H9 (cell line): Measurements from ENCODE around the gene RSAD1. TPM values are rescaled to one million over a fixed set of nuclear protein-coding genes. Genes with fewer than 3 reads are reported as not detected.

Experiments
- DNase-seq: peaks from one replicate; pipeline ENCODE4 v3.0.0-alpha.2; 2017
- H2AFZ ChIP-seq: one replicate; pipeline ENCODE4 v1.6.1; 2013; ENCODE audit warnings: mild to moderate bottlenecking, low read length, control low read depth, moderate library complexity
- H2AK5ac ChIP-seq: 2 replicates; pipeline ENCODE4 v1.6.1; 2013; ENCODE audit warnings: low read length, control low read depth, mixed read lengths; ENCODE audit not compliant: insufficient read length
- H2BK120ac ChIP-seq: one replicate; pipeline ENCODE4 v1.6.1; 2013; ENCODE audit warnings: low read depth, mild to moderate bottlenecking, low read length, control low read depth, inconsistent platforms; ENCODE audit not compliant: poor library complexity, severe bottlenecking
- H2BK12ac ChIP-seq: 2 replicates; pipeline ENCODE4 v1.6.1; 2013; ENCODE audit warnings: low read length, control low read depth, mixed read lengths, low read depth; ENCODE audit not compliant: insufficient read length
- H2BK15ac ChIP-seq: 2 replicates; pipeline ENCODE4 v1.6.1; 2013; ENCODE audit warnings: low read depth, low read length, control low read depth
- H2BK20ac ChIP-seq: one replicate; pipeline ENCODE4 v1.6.1; 2013; ENCODE audit warnings: low read depth, mild to moderate bottlenecking, low read length, control low read depth, inconsistent platforms; ENCODE audit not compliant: poor library complexity, severe bottlenecking
- H2BK5ac ChIP-seq: 2 replicates; pipeline ENCODE4 v1.6.1; 2013; ENCODE audit warnings: low read length, control low read depth, mixed read lengths; ENCODE audit not compliant: insufficient read length
- H3K14ac ChIP-seq: 2 replicates; pipeline ENCODE4 v1.6.1; 2013; ENCODE audit warnings: low read length, control low read depth; ENCODE audit not compliant: insufficient read depth
- H3K18ac ChIP-seq: 2 replicates; pipeline ENCODE4 v1.6.1; 2013; ENCODE audit warnings: low read depth, mild to moderate bottlenecking, mixed read lengths, low read length, control low read depth; ENCODE audit not compliant: insufficient read length
- H3K23ac ChIP-seq: 2 replicates; pipeline ENCODE4 v1.6.1; 2013; ENCODE audit warnings: low read length, control low read depth, mixed read lengths, low read depth; ENCODE audit not compliant: insufficient read length
- H3K23me2 ChIP-seq: 2 replicates; pipeline ENCODE4 v1.6.1; 2013; ENCODE audit warnings: low read depth, mild to moderate bottlenecking, mixed read lengths, low read length, control low read depth; ENCODE audit not compliant: insufficient read length, poor library complexity, severe bottlenecking
- H3K27ac ChIP-seq: 2 replicates; pipeline ENCODE4 v1.5.1; 2013; ENCODE audit warnings: low read length, control low read depth, mixed read lengths, low read depth; ENCODE audit not compliant: insufficient read length
- H3K27me3 ChIP-seq: 2 replicates; pipeline ENCODE4 v1.6.1; 2013; ENCODE audit warnings: low read length, control low read depth, inconsistent platforms; ENCODE audit not compliant: insufficient read depth
- H3K4ac ChIP-seq: 2 replicates; pipeline ENCODE4 v1.6.1; 2013; ENCODE audit warnings: low read depth, mild to moderate bottlenecking, control low read depth, inconsistent platforms, low read length, moderate library complexity
- H3K4me1 ChIP-seq: 2 replicates; pipeline ENCODE4 v1.6.1; 2013; ENCODE audit warnings: low read length, control low read depth, inconsistent platforms; ENCODE audit not compliant: insufficient read depth
- H3K4me2 ChIP-seq: 2 replicates; pipeline ENCODE4 v1.6.1; 2013; ENCODE audit warnings: low read length, control low read depth, mixed read lengths; ENCODE audit not compliant: insufficient read length, insufficient read depth
- H3K56ac ChIP-seq: 2 replicates; pipeline ENCODE4 v1.6.1; 2013; ENCODE audit warnings: low read depth, mild to moderate bottlenecking, mixed read lengths, low read length, control low read depth; ENCODE audit not compliant: insufficient read length
- H3K79me1 ChIP-seq: 2 replicates; pipeline ENCODE4 v1.6.1; 2013; ENCODE audit warnings: low read depth, mild to moderate bottlenecking, moderate library complexity, low read length, control low read depth, inconsistent platforms; ENCODE audit not compliant: insufficient read depth, poor library complexity, severe bottlenecking
- H3K79me2 ChIP-seq: 2 replicates; pipeline ENCODE4 v1.6.1; 2013; ENCODE audit warnings: low read length, control low read depth, inconsistent platforms; ENCODE audit not compliant: insufficient read depth
- H3K9ac ChIP-seq: 2 replicates; pipeline ENCODE4 v1.6.1; 2013; ENCODE audit warnings: low read length, control low read depth, mixed read lengths; ENCODE audit not compliant: insufficient read length; ENCODE audit errors: extremely low read depth
- H3K9me3 ChIP-seq: one replicate; pipeline ENCODE4 v1.6.1; 2013; ENCODE audit warnings: low read depth, low read length, inconsistent platforms; ENCODE audit not compliant: control insufficient read depth
- H3T11ph ChIP-seq: one replicate; pipeline ENCODE4 v1.6.1; 2013; ENCODE audit warnings: mild to moderate bottlenecking, low read length, control low read depth, inconsistent platforms
- H4K20me1 ChIP-seq: one replicate; pipeline ENCODE4 v1.6.1; 2013; ENCODE audit not compliant: control insufficient read depth, insufficient read length, insufficient read depth
- H4K5ac ChIP-seq: 2 replicates; pipeline ENCODE4 v1.6.1; 2013; ENCODE audit warnings: low read depth, mild to moderate bottlenecking, mixed read lengths, low read length, control low read depth; ENCODE audit not compliant: insufficient read length
- H4K8ac ChIP-seq: replicated peaks from 2 replicates; pipeline ENCODE4 v1.6.1; 2013; ENCODE audit warnings: low read length, control low read depth, mixed read lengths, low read depth; ENCODE audit not compliant: insufficient read length
- H4K91ac ChIP-seq: 2 replicates; pipeline ENCODE4 v1.6.1; 2013; ENCODE audit warnings: low read depth, mild to moderate bottlenecking, moderate library complexity, mixed read lengths, low read length, control low read depth; ENCODE audit not compliant: insufficient read length
- H3K27ac Mint-ChIP-seq, 3 experiments: 2 replicates in 2 of 3; 3 replicates in 1 of 3; pipeline ENCODE4 v1.8.0; 2020 to 2021; ENCODE audit warnings: mixed read lengths in 3 of 3, mild to moderate bottlenecking in 1 of 3, moderate library complexity in 1 of 3
- H3K27me3 Mint-ChIP-seq: 2 replicates; pipeline ENCODE4 v1.8.0; 2021; ENCODE audit warnings: low read depth, mild to moderate bottlenecking, moderate library complexity, mixed read lengths
- H3K36me3 Mint-ChIP-seq, 3 experiments: 2 replicates in 2 of 3; 3 replicates in 1 of 3; pipeline ENCODE4 v1.8.0; 2020 to 2021; ENCODE audit warnings: low read depth in 3 of 3, mixed read lengths in 3 of 3; ENCODE audit not compliant: insufficient read depth in 1 of 3
- H3K4me1 Mint-ChIP-seq, 2 experiments: 2 replicates each; pipeline ENCODE4 v1.8.0; 2020; ENCODE audit warnings: mixed read lengths in 2 of 2
- H3K4me3 Mint-ChIP-seq, 2 experiments: 2 replicates in 1 of 2; 3 replicates in 1 of 2; pipeline ENCODE4 v1.8.0; 2020 to 2021; ENCODE audit warnings: mild to moderate bottlenecking in 2 of 2, mixed read lengths in 2 of 2, moderate library complexity in 1 of 2
- H3K9me3 Mint-ChIP-seq, 2 experiments: 2 replicates in 1 of 2; 3 replicates in 1 of 2; pipeline ENCODE4 v1.8.0; 2020; ENCODE audit warnings: mild to moderate bottlenecking in 2 of 2, mixed read lengths in 2 of 2, moderate library complexity in 1 of 2
- WGBS: extraction: QIAGEN DNeasy Blood & Tissue Kit; methylation state at CpG from one replicate; pipeline ENCODE4 v1.1.7; 2013; ENCODE audit warnings: missing lambda C conversion rate, low lambda C conversion rate, mixed read lengths; ENCODE audit not compliant: insufficient read length; ENCODE audit errors: extremely low coverage; 5-methylcytosine and 5-hydroxymethylcytosine counted together
- total RNA-seq: library from RNA; stranded (reverse); gene quantifications from 2 replicates; pipeline ENCODE4 v1.2.1, GENCODE V29; 2021
- TF ChIP-seq, protein P1 (sequence below): fragments of 200-600 bp; sonication (generic); conservative IDR thresholded peaks from 3 replicates; pipeline ENCODE4 v1.8.0; 2021; ENCODE audit warnings: antibody characterized with exemption, mild to moderate bottlenecking

Gene RSAD1
- total RNA-seq, 1 experiment from 2014 or later = 27.9 TPM

DNA sequence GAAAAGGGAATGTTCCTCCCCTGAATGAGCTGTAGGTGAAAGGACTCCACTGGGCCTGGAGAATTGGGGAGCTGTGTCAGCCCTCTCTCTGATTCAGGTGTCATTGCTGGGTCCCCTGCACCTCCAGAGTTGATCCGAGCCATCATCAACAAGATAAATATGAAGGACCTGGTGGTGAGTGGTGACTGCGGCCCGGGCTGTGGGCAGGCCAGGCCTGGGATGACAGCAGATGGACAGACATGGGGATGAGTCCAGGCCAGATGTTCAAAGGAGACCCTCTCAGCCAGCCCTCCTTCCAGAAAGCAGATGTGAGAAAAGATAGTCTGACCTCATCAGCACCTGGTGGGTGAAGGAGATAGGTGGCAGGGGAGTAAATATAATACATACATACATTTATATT is 14.5 kb upstream of the RSAD1 start:
- no CpG with 5 or more reads among the region's 3 CpGs for WGBS

More for the DNA sequence above, 14.5 kb upstream of the RSAD1 start:
- Histone ChIP-seq H3K14ac (no peak overlapping the region), H2AK5ac (no peak overlapping the region), H4K20me1 (no peaks in the 10 kb centered on the region), H3K23ac (no peak overlapping the region), H3K79me1 (no peaks in the 10 kb centered on the region), H3K27me3 (peaks cover 10% of the 10 kb centered on the region; the same call in 1 of the 2 replicates), H3K9me3 (no peaks in the 10 kb centered on the region), H2BK12ac (no peak overlapping the region), H3T11ph (no peak overlapping the region), H3K27ac (no peak overlapping the region), H4K91ac (no peak overlapping the region), H3K9ac (no peak overlapping the region), H4K8ac (no peak overlapping the region), H2AFZ (no peak overlapping the region), H3K18ac (no peak overlapping the region), H3K4ac (no peak overlapping the region), H3K4me1 (peaks cover 3% of the 10 kb centered on the region; the same call in 1 of the 2 replicates), H2BK5ac (no peak overlapping the region), H2BK20ac (no peak overlapping the region), H3K56ac (no peak overlapping the region), H2BK15ac (no peak overlapping the region), H3K23me2 (peaks cover 4% of the 10 kb centered on the region), H2BK120ac (no peak overlapping the region), H3K4me2 (no peak overlapping the region), H4K5ac (no peak overlapping the region), H3K79me2 (no peaks in the 10 kb centered on the region)
- Mint-ChIP-seq H3K4me3 (no peak overlapping the region), H3K36me3 (peaks cover 0 to 4% (median 2%) of the 10 kb centered on the region in 3 experiments; a peak in 4 of 7 replicates), H3K27me3 (peaks cover 21% of the 10 kb centered on the region), H3K4me1 (peaks cover 16% of the 10 kb centered on the region in 2 experiments), H3K27ac (no peak overlapping the region), H3K9me3 (no peaks in the 10 kb centered on the region)
- no peak for DNase-seq
- TF ChIP-seq, protein P1, sequence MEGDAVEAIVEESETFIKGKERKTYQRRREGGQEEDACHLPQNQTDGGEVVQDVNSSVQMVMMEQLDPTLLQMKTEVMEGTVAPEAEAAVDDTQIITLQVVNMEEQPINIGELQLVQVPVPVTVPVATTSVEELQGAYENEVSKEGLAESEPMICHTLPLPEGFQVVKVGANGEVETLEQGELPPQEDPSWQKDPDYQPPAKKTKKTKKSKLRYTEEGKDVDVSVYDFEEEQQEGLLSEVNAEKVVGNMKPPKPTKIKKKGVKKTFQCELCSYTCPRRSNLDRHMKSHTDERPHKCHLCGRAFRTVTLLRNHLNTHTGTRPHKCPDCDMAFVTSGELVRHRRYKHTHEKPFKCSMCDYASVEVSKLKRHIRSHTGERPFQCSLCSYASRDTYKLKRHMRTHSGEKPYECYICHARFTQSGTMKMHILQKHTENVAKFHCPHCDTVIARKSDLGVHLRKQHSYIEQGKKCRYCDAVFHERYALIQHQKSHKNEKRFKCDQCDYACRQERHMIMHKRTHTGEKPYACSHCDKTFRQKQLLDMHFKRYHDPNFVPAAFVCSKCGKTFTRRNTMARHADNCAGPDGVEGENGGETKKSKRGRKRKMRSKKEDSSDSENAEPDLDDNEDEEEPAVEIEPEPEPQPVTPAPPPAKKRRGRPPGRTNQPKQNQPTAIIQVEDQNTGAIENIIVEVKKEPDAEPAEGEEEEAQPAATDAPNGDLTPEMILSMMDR = no peak
